Natural killer cell (primary cell): Measurements from ENCODE around the gene CERK. TPM values are rescaled to one million over a fixed set of nuclear protein-coding genes. Genes with fewer than 3 reads are reported as not detected.

Source experiments
- ATAC-seq, 3 donors: fragments of 150-1000 bp in 2 of 3; fragments of 200-7000 bp in 1 of 3; cut with Tn5 transposase; 1 replicate in 1 of 3; 2 replicates in 2 of 3; pipeline ENCODE4 v1.10.0; 2021; ENCODE audit warnings: mild to moderate bottlenecking in 2 of 3, moderate library complexity in 2 of 3
- DNase-seq, 2 donors: peaks; one replicate each; pipeline versions ENCODE4 v3.0.0 to v3.0.0-alpha.2; 2013 to 2021; ENCODE audit warnings: mixed read lengths in 1 of 2
- H3K27ac ChIP-seq: one replicate; pipeline ENCODE4 v1.5.1; 2013; ENCODE audit warnings: mild to moderate bottlenecking, low read length
- H3K27me3 ChIP-seq: one replicate; pipeline ENCODE4 v1.6.1; 2013; ENCODE audit warnings: low read length; ENCODE audit not compliant: control insufficient read depth, insufficient read depth
- H3K36me3 ChIP-seq: one replicate; pipeline ENCODE4 v1.6.1; 2013; ENCODE audit warnings: low read length; ENCODE audit not compliant: control insufficient read depth, insufficient read depth
- H3K4me1 ChIP-seq: one replicate; pipeline ENCODE4 v1.6.1; 2013; ENCODE audit warnings: low read length; ENCODE audit not compliant: control insufficient read depth, insufficient read depth
- H3K4me3 ChIP-seq: one replicate; pipeline ENCODE4 v1.5.1; 2013; ENCODE audit warnings: low read length
- H3K9me3 ChIP-seq: one replicate; pipeline ENCODE4 v1.6.1; 2013; ENCODE audit warnings: low read length; ENCODE audit not compliant: control insufficient read depth, insufficient read depth
- H3K27ac Mint-ChIP-seq, 2 donors: one replicate each; pipeline ENCODE4 v1.8.0; 2022; ENCODE audit warnings: mild to moderate bottlenecking in 2 of 2, mixed read lengths in 2 of 2, moderate library complexity in 1 of 2
- H3K27me3 Mint-ChIP-seq, 2 donors: one replicate each; pipeline ENCODE4 v1.8.0; 2022; ENCODE audit warnings: low read depth in 2 of 2, mixed read lengths in 2 of 2
- H3K36me3 Mint-ChIP-seq: one replicate; pipeline ENCODE4 v1.8.0; 2022; ENCODE audit warnings: mixed read lengths
- H3K4me1 Mint-ChIP-seq, 2 donors: one replicate each; pipeline ENCODE4 v1.8.0; 2022; ENCODE audit warnings: mixed read lengths in 2 of 2
- H3K4me3 Mint-ChIP-seq: one replicate; pipeline ENCODE4 v1.8.0; 2022; ENCODE audit warnings: mild to moderate bottlenecking, moderate library complexity, mixed read lengths
- H3K9me3 Mint-ChIP-seq, 2 donors: one replicate each; pipeline ENCODE4 v1.8.0; 2022; ENCODE audit warnings: mixed read lengths in 2 of 2
- CTCF ChIP-seq: fragments of 200-600 bp; IDR thresholded peaks from one replicate; pipeline ENCODE4 v1.8.0; 2022; ENCODE audit warnings: antibody characterized with exemption
- WGBS: methylation state at CpG from one replicate; pipeline ENCODE4 v1.1.7; 2013; ENCODE audit warnings: missing lambda C conversion rate; ENCODE audit not compliant: insufficient coverage; 5-methylcytosine and 5-hydroxymethylcytosine counted together
- intact Hi-C: fragments of 100-400 bp; cut with micrococcal nuclease; formaldehyde crosslinking; loops from one replicate; pipeline ENCODE4 v1.14.2; 2022
- total RNA-seq, 4 donors: library from RNA; stranded (reverse); fragments of 120-200 nt in 1 of 4; gene quantifications; one replicate each; pipeline versions ENCODE4 v1.2.3 to v1.2.4, GENCODE V29; 2013 to 2022

The CERK gene
- total RNA-seq, 3 donors from 2014 or later (not counting 1 experiment from before 2014, with no cell fraction given) = 50.0 to 71.2 (median 55.6) TPM

GRCh38 chr22:46696229-46696518 is 41.9 kb downstream of the CERK start:
- H3K27ac ChIP-seq = no peak overlapping the region
- Mint-ChIP-seq H3K27ac (no peak overlapping the region), H3K36me3 (no peaks in the 10 kb centered on the region), H3K9me3 (no peaks in the 10 kb centered on the region), H3K4me1 (no peaks in the 10 kb centered on the region), H3K27me3 (no peaks in the 10 kb centered on the region), H3K4me3 (no peak overlapping the region)
- no peaks in the 10 kb centered on the region for H3K9me3 ChIP-seq
- 98% methylated on average over 11 of the region's 11 CpGs for WGBS
- no peak for ATAC-seq
- no peak for TF ChIP-seq CTCF
- H3K36me3 ChIP-seq = peaks cover 79% of the 10 kb centered on the region
- no peaks in the 10 kb centered on the region for H3K4me1 ChIP-seq
- H3K4me3 ChIP-seq = no peak overlapping the region
- H3K27me3 ChIP-seq = no peaks in the 10 kb centered on the region
- intact Hi-C loops = no loop called here
- DNase-seq = no peak

- DNase-seq (no peak), ATAC-seq (no peak)
- no peaks in the 10 kb centered on the region for H3K36me3 Mint-ChIP-seq
- Histone ChIP-seq H3K27ac (no peak overlapping the region), H3K4me3 (no peak overlapping the region), H3K27me3 (no peaks in the 10 kb centered on the region), H3K9me3 (no peaks in the 10 kb centered on the region), H3K36me3 (peaks cover 75% of the 10 kb centered on the region), H3K4me1 (no peaks in the 10 kb centered on the region)
- no peak for TF ChIP-seq CTCF
- H3K27me3 Mint-ChIP-seq = no peaks in the 10 kb centered on the region
- no peaks in the 10 kb centered on the region for H3K4me1 Mint-ChIP-seq
- H3K4me3 Mint-ChIP-seq = no peak overlapping the region
- H3K27ac Mint-ChIP-seq = no peak overlapping the region
- no peaks in the 10 kb centered on the region for H3K9me3 Mint-ChIP-seq
- intact Hi-C loops = no loop called here
- WGBS = 86% methylated on average over 25 of the region's 25 CpGs
Measured at GRCh38 chr22:46695346-46696228, 42.5 kb downstream of the CERK start.

- H3K27ac Mint-ChIP-seq = no peak overlapping the region
- intact Hi-C loops = no loop called here
- no peak overlapping the region for H3K4me3 ChIP-seq
- 98% methylated on average over 15 of the region's 15 CpGs for WGBS
- H3K4me1 Mint-ChIP-seq = no peaks in the 10 kb centered on the region
- H3K9me3 ChIP-seq = no peaks in the 10 kb centered on the region
- H3K4me3 Mint-ChIP-seq = no peak overlapping the region
- H3K36me3 ChIP-seq = peaks cover 77% of the 10 kb centered on the region
- ATAC-seq = no peak
- H3K36me3 Mint-ChIP-seq = no peaks in the 10 kb centered on the region
- no peak for DNase-seq
- H3K27me3 Mint-ChIP-seq = no peaks in the 10 kb centered on the region
- H3K27ac ChIP-seq = no peak overlapping the region
- no peaks in the 10 kb centered on the region for H3K27me3 ChIP-seq
- H3K4me1 ChIP-seq = no peaks in the 10 kb centered on the region
- TF ChIP-seq CTCF = no peak
- no peaks in the 10 kb centered on the region for H3K9me3 Mint-ChIP-seq
Measured at GRCh38 chr22:46694416-46695170, 43.5 kb downstream of the CERK start.
